ENCODE measurements around the gene TTC31.
"Not testable (repeated sequence)": the region's sequence is repeated elsewhere in the genome, so short reads cannot be mapped to it uniquely, and the experiment has no call there.

Gene TTC31

GRCh38 chr2:74457549-74458131 lies 25.2 kb upstream of the TTC31 start:
- peak; percentile 55 for DNase-seq (ENCODE audit: low spot score)

GRCh38 chr2:74458132-74458937 lies 24.5 kb upstream of the TTC31 start, which contains the start of gene WBP1:
TSS of gene WBP1 (plus strand) at chr2:74458438. CDS start at chr2:74458603, 165 bp downstream.
- peak; percentile 95 for DNase-seq (ENCODE audit: low spot score)

- DNase-seq (ENCODE audit: low spot score): no peak
These were observed 23.9 kb upstream of the TTC31 start for GRCh38 chr2:74458938-74459363.

- DNase-seq (ENCODE audit: low spot score): not testable (repeated sequence)
These were observed 23.3 kb upstream of the TTC31 start for GRCh38 chr2:74459503-74460118.

- not testable (repeated sequence) for DNase-seq (ENCODE audit: low spot score)
These were observed 22.7 kb upstream of the TTC31 start for GRCh38 chr2:74460187-74460586.

GRCh38 chr2:74461187-74462053 lies 21.5 kb upstream of the TTC31 start:
- no peak for DNase-seq (ENCODE audit: low spot score)

GRCh38 chr2:74462054-74462785 lies 20.7 kb upstream of the TTC31 start:
- no peak for DNase-seq (ENCODE audit: low spot score)

GRCh38 chr2:74462786-74463105 lies 20.1 kb upstream of the TTC31 start:
- no peak for DNase-seq (ENCODE audit: low spot score)

GRCh38 chr2:74464406-74464805 lies 18.5 kb upstream of the TTC31 start:
- DNase-seq (ENCODE audit: low spot score): no peak

- DNase-seq (ENCODE audit: low spot score): not testable (repeated sequence)
These were observed 12.1 kb upstream of the TTC31 start for GRCh38 chr2:74470742-74471141.

GRCh38 chr2:74471332-74472065 lies 11.4 kb upstream of the TTC31 start:
- no peak for DNase-seq (ENCODE audit: low spot score)

- peak; percentile 59 for DNase-seq (ENCODE audit: low spot score)
These were observed 10.6 kb upstream of the TTC31 start, which contains the start of gene MRPL53 for GRCh38 chr2:74472086-74472944. TSS of gene MRPL53 (minus strand) at chr2:74472680. CDS start at chr2:74472660, 20 bp downstream.

- DNase-seq (ENCODE audit: low spot score): no peak
These were observed 10.0 kb upstream of the TTC31 start for GRCh38 chr2:74472945-74473258.

GRCh38 chr2:74474481-74474880 lies 8.4 kb upstream of the TTC31 start:
- DNase-seq (ENCODE audit: low spot score): no peak

- DNase-seq (ENCODE audit: low spot score): no peak
These were observed 8.0 kb upstream of the TTC31 start for GRCh38 chr2:74474899-74475298.

- no peak for DNase-seq (ENCODE audit: low spot score)
These were observed 1.4 kb upstream of the TTC31 start for GRCh38 chr2:74481431-74481830.

GRCh38 chr2:74481961-74482800 lies 700 bp upstream of the TTC31 start:
- DNase-seq (ENCODE audit: low spot score): no peak

GRCh38 chr2:74483675-74484164 lies 839 bp downstream of the TTC31 start:
- DNase-seq (ENCODE audit: low spot score): not testable (repeated sequence)

GRCh38 chr2:74486141-74486540 lies 3.3 kb downstream of the TTC31 start:
- no peak for DNase-seq (ENCODE audit: low spot score)
